NCI-H1436 (cell line): Measurements from ENCODE around the gene AMPD1.

Experiments
- DNase-seq: peaks from one replicate; lab custom pipeline; 2025; lab: John Stamatoyannopoulos, UW

AMPD1 gene

DNA sequence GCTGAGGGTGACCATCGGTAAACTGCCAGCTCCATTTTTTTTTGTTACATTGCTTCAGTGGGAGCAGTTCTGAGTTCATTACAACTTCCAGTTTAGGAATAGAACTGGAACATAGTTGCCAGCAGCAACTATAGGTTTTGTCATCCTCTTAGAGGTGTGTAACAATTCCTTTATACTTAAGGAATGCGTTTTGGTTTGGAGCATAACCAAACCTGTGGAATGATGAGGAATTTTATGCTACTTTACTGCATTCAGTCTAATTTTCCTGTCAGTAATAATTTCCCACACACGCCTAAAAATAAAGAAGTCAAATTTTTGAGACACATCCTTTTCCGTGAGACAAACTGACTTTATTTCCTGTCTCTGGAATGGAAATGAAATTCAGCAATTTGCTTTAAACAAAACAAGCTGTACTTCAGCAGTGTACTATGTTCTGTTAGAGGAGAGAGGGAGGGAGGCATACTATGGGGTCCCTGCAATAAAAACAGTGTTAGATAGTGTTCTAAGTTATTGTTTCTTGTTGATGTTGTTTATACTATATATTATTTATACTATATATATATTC lies 4.8 kb upstream of the AMPD1 start:
- no peak for DNase-seq

DNA sequence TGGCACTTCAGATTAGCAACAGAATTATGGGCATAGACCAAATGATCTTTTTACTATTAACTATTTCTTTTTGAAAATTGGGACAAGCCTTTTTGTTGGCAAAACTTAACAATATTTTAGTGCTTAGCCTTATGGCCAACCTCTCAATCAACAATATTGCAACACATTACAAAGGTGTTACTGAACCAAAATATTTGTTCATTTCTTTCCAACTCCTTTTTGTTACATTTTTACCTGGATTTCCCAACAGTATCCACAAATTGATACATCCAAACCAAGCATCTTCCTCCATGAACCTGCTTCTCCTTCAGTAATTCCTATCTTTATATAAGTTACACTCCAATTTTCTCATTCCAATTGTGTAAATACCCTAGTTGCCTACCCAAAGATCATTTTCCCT lies 1.5 kb upstream of the AMPD1 start:
- no peak for DNase-seq

DNA sequence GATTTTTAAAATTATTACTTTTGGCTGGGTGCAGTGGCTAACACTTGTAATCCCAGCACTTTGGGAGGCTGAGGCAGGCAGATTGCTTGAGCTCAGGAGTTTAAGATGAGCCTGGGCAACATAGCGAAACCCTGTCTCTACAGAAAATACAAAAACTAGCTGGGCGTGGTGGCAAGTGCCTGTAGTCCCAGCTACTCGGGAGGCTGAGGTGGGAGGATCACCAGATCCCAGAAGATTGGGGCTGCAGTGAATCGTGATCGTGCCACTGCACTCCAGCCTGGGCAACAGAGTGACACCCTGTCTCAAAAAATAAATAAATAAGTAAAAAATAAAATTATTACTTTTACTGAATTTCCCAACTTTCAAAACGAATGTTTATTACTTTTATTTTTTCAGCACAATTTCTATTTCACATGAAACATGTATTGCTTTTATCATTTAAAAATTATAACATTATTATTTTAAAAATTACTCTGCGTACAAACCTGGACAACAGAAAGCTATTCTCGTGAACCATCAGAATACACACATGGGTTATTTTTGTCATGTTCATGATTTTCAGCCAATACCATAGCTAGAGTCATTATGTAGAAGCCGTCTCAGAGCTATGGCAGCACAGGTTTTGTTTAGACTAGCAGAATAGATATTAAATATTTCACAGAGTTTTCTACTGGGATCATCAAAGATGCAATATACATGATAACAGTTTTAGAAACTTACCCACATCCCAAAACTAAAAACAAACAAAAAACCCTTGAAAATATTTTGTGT lies 621 bp downstream of the AMPD1 start:
- no peak for DNase-seq

DNA sequence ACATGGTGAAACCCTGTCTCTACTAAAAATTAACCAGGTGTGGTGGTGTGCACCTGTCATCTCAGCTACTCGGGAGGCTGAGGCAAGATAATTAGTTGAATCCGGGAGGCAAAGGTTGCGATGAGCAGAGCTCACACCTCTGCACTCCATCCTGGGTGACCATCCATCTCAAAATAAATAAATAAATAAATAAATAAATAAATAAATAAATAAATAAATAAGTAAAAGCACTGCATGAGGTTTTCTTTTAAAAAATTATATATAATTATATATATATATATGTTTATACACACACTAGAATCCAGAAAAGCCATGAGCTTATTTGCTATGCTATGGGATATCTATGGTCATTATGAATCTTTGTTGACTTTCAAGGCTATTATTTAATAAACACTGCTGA lies 2.4 kb downstream of the AMPD1 start:
- no peak for DNase-seq

DNA sequence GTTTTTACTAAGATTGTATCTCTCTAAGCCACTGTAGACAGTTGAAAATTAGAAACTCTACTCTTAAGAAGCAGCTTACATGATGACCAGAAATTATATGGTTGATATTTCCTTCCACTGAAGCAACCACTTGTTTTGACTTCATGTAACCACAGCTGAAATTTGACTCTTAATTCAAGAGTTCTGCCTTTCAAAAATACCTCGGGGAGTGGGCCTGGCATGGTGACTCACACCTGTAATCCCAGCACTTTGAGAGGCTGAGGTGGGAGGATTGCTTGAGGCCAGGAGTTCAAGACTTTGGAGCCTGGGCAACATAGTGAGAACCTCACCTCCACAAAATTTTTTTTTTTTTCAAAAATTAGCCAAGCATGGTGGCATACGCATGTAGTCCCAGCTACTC lies 4.3 kb downstream of the AMPD1 start:
- DNase-seq, result no peak

DNA sequence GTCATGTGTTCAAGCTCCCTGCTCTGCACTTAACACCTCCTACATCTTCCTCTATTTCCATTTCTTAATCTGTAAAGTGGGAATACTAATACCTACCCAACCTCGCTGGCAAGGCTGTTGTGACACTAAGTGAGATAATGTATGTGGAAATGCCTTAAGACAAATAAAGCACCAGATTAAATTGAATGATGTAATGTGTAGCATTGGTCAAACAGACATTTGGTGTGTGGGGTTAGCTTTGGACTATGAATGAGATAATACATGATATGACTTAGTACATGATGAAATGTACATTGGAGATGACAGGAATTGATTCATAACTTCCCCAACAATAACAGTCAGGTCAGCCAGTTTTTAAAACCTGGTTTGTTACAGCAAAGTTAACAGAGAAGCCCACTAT lies 5.2 kb downstream of the AMPD1 start:
- DNase-seq, result no peak

DNA sequence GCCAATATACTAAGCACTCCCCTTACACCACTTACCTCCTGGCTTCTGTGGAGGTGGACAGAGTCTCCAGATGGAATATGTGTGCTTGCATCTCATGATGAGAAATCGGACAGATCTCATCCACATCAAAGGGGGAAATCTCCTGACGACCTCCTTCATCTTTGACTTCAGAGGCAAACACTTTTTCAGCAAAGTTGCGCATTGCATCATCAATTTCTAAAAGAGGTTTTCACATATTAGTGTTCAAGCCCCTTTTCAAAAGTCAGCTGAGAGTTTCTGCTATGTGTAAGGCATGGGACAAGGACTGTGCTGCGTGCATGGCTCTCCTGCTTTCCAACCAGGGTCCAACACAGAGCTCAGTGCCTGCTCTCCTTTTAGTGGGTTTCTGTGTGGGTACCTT lies 6.8 kb downstream of the AMPD1 start:
- no peak for DNase-seq

DNA sequence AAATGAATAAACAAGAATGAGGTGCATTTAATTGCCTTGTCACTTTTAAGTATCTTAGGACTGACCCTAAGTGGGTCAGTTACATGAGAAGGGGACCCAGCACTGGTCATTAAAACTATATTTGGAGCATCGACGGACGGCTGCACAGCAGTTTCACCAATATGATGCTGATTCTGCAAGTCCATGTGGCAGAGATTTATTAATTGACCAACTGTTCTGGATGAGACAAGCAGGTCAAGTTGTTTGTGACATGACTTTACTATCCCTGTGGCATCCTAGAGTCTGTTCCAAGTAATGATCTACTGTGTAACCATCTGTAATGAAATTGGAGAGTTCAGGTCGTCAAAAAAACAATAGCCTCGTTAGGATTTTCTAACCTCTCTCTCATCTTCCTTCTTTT lies 9.5 kb downstream of the AMPD1 start:
- no peak for DNase-seq

DNA sequence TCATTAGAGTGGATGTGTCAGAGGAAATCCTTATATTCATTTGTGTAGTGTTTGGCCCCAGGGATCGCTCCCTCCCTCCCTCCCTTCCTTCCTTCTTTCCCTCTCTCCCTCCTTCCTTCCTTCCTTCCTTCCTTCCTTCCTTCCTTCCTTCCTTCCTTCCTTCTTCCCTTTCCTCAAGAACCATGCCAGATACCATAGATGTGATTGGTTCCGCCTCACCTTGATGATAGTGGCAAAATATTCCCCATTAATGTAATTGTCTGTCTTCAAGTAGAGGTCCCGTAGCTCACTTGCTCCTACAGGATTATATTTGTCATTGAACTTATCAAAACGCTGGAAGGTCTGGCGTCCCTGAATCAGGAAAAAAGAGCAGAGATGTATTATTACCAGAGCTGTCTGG lies 17.7 kb downstream of the AMPD1 start:
- no peak for DNase-seq

DNA sequence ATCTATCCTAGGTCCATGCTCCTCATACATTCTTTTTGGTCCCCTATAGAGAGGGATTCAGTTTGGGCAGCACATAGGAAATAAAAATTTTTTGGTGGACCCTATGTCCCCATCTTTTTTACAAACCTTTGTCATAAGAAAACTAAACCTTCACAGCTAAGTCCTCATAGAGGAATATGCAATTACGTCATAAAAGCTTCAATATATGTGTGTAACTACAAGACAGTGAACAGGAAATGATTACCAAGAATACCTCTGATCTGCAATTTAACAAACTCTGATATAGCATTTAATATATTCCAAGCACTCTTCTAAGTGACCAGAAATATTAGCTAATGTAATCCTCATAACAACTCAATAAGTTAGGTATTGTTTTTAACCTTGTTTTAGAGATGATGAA lies 19.2 kb downstream of the AMPD1 start:
- no peak for DNase-seq

DNA sequence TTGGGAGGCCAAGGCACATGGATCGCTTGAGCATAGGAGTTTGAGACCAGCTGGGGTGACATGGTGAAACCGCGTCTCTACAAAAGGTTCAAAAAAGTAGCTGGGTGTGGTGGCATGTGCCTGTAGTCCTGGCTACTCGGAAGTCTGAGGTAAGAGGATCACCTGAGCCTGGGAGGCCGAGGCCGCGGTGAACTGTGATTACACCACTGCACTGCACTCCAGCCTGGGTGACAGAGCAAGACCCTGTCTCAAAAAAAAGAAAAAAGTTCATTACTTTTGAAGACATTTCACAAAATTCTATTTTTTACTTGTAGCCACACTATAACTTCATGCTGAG lies 23.4 kb downstream of the AMPD1 start:
- DNase-seq, result no peak

DNA sequence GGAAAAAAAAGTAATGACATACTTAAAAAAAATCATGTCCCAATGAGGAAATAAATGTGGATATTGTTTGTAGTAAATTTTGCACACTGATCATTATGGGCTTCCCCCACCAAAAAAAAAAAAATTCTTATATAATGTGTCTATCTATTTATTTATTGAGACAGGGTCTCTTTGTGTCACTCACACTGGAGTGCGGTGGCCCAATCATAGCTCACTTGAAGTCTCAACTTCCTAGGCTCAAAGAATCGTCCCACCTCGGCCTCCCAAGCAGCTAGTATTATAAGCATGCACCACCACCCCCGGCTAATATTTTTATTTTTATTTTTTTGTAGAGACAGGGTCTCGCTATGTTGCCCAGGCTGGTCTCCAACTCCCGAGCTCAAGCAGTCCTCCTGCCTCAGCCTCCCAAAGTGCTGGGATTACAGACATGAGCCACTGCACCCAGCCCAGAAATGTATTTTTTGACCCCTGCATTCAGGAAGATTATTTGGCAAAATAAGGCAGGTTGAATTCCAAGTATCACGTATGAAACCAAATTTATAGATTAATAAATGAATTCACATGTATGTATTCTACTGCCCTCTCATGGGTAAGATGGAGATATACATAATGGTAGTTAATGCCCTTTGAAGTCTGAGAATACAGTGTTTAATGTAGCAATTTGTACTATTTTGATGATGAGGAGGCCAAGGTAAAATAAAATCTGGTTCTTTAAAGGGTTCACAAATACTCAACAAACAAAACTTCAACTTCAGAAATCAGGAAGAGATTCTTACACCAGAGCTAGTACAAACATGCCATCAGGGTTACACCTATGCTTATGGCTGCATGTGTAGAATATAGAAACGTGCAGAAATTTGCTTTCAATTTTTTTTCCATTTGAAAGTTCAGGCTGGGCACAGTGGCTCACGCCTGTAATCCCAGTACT lies 24.1 kb downstream of the AMPD1 start:
- DNase-seq, result no peak

DNA sequence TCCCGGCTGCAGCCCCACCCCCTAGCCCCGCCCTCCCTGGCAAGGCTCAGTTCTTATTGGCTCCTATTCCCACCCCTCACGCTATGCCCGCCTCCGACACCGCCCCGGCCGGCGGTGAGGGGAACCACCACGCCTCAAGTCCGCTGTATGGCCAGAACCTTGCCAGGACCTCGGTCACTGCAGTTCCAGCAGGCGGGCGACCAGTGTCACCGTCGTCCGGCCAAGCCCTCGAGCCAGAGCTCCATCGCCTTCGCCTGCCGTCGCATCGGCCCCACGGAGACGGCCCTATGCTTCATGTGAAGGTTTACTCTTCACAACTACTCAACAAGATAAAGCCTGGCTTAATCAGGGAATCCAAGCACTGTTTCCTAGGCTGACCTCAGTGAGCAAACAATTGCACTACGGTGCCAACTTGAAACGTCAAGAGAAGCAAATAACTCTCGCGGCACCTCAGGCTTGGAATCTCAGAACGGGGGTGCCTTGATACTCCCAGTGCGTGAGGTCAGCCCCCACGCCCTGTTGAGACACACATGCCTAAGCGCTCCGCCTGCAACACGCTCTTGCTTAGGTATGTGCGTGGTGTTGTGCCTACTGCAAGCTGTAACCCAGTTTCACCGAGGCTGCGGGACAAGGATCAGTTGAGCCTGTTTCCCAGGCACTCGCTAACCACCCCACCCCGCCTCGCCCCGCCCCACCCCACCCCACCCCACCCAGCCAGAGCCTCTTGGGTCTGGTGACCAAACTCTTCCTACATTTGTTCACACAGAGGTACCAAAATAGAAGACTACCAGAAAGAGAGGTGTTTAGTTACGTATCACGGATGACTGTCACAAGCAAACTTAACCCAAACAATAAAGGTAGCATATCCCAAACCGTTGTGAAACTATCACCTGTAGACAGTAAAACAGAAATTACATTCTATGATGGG lies 25.0 kb downstream of the AMPD1 start:
- DNase-seq, result peak; percentile 11

DNA sequence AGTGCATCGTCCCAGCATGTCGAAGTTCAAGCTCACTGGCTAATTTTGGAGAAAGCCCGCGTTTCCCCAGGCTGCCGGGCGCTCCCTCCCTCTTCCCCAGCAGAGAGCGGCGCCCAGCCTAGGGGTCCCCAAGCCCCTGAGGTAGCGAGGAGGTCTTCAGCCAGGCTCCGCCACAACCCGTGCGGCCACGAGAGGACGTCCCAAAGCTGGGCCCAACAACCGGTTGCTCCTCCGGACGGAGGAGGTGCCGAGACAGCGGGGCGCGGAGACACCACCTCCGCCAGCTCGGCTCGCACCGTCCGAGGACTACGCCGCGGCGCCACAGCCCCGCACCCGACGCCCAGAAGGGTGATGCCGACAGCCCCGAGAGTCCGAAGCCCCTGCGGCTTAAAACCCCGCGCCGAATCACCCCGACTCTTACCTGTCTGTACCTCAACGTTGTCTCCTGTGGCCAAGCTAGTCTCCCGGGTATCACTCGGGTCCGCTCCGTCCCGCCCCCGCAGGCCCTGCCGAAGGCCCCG lies 25.7 kb downstream of the AMPD1 start, which contains the start of gene DENND2C:
DENND2C (minus strand) TSS at position 488 of the 521 bp plus-strand sequence. CDS start 44,065 bp downstream, outside the sequence.
- no peak for DNase-seq

DNA sequence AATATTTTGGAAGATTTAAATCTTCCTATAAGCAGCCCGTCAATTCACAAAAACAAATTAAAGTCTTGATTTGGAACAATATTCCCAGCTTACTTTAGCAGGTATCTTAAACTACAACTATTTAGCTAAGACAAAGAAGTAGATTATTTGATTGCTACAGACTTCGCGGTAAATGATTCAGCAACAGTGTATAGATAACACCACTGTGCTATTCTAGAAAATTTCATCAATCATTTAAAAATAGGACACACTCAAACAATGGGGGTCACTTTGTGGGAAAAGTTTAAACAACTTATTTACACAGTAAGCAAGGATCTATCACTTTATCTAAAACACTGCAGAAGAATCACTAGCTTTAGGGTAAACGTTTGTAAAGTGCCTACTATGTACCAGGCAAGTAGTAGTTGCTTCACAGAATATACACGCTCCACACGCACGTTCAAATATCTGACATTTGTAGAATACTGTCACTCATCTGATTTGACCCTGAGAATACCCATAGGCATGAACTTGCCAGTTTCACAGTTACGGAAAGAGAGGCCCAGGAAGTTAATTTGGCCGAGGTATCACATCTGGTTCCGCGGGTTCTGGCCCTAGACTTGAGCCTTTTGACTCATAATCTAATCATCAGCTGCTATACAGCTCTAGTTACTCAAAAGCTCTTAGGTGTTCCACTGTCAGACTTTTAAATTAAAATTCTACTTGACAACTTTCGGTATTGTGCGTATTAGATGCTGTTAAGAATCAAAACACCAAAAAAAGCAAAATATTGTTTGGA lies 26.4 kb downstream of the AMPD1 start:
- DNase-seq, result no peak

DNA sequence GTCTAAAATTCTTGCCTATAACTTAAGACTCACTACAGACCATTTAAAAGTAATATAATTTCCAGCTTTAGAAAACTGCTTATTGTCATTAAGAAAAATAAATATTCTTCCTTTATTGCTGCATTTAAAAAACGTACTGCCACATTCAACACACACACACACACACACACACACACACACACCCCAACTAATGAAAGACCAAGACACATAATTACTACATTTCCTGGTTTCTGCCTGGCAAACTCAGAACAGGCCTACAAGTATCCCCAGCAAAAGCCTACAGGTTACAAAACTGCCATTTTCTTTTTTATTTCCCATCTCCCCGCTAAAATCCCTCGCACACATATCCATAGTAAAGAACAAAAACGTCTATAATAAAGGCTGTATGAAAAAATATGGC lies 27.0 kb downstream of the AMPD1 start:
- DNase-seq, result no peak

DNA sequence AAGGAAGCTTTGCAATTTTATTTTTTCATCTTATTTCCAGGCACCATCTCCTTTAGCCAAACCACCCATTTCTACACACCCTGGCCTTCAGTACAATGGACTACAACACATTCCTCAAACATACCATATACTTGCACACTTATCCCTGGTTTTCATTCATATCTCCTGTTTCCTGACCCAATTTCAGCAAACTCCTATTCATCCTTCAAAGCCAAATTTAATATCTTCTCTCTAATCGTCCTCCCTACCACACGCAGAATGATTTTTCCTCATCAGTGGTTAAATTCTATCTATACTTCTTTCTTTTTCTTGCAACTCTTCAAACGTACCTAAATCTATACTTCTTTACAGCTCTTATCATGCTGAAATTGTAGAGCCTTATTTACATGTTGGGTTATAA lies 28.4 kb downstream of the AMPD1 start:
- no peak for DNase-seq

DNA sequence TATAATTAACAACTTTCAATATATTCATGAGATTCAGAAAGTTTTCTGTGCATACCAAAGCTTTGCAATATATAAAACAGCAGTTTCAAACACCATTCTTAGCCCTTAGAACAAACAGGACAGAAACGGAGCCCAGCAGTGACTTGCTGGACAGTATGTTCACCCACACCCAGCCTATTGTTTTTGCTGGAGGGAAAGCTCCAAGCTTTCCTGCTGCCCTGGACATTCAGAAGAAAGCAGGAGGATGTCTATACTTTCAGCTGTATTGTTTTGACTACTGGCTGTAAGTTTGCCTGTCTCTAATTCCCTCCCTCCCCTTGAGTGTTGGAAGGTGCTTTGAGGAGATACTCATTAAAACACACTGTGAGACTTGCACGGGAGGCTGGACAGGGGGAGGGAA lies 35.1 kb downstream of the AMPD1 start:
- DNase-seq, result no peak

DNA sequence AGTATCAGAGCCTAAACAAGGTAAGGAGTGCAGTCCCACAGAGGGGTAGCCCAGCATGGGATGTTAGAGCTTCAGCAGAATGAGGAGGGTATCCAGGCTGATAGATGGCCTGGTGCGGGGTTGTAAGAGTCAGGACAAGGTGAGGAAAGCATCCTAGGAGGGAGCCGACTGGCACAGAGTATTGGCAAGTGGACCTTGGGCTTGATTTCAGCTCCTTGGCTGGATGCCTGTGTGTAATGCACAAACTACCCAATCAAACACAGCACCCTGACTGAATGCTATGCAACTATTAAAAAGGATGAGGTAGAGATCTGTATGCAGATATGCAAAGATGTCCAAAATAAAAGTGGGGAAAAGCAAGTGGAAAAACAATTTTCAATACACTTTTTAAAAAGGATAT lies 43.5 kb downstream of the AMPD1 start:
- no peak for DNase-seq

DNA sequence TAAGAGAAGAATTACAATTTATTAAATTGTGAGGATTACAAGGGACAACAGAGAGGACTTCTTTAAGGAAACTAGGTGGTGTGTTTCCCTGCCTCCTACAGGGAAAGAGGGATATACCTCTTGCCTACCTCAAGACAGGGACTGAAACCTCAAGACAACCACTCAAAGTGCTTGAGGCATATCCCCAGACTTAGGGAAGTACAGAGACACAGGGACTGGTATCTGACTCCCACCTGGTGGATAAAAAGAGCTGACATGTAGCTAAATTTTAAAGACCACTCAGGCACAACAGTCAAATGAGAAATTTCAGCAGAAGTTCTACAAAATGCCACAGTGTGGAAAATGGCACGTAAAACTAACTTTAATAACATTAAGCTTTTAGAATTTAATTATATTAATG lies 46.8 kb downstream of the AMPD1 start:
- DNase-seq, result no peak

DNA sequence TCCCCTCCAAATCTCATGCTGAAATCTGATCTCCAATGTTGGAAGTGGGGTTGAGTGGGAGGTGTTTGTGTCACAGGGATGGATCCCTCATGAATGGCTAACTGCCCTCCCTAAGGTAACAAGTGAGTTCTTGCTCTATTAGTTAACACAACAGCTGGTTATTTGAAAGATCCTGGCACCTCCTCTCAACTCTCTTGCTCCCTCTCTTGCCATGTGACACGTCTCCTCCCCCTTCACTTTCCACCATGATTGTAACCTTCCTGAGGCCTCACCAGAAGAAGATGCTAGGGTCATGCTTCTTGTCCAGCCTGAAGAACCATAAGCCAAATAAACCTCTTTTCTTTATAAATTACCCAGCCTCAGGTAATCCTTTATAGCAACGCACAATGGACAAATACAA lies 54.0 kb downstream of the AMPD1 start:
- DNase-seq, result no peak
